SH-SY5Y (cell line): Measurements from ENCODE around the gene C6orf120.

Experiments
- GATA2 ChIP-seq: IDR thresholded peaks from 2 replicates; pipeline ENCODE4 v1.6.1; 2011; ENCODE audit warnings: mild to moderate bottlenecking, low read depth, low read length
- GATA3 ChIP-seq: IDR thresholded peaks from 2 replicates; pipeline ENCODE4 v1.6.1; 2011; ENCODE audit warnings: low read depth, mild to moderate bottlenecking, low read length, moderate library complexity

DNA sequence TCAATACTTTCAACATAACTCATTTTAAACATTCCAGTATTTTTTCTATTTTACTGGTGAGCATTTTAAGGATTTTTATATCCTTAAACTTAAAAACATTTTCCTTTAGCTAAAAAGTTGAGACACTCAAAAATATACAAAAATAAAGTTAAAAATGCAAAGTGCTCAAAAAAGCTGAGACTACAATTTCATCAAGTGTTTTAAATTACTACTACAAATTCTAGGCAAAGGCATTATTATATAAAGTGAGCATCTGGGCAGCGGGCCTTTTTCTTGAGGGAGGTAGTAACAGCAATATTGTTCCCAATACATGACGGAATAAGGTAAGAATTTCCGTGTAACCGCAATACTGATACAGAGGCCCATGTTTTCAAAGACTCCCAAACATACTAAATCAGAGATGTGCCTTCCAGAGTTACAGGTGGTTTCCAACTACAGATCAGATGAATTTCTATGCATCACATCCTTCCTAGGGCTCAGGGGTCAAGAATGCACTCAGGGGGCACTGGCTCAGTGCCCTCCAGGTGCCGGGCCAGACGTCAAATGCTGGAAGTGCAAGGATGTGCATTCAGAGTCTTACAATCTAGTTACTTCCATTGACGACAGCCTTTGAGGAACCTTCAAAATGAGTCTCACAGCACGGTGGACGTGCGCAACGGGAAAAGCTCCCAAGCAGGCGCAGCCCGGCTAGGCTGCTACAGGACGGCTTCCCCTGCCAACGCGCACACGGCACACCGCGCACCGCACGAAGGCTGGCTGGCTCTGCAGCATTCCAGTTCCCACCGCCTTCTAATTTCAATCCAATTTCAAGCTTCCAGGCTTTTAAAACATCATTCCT is 20.7 kb downstream of the C6orf120 start:
- TF ChIP-seq GATA2 = no peak
- TF ChIP-seq GATA3 = no peak
